WTC11 (cell line): ENCODE measurements around the gene ILK.

Source experiments
- ZNF121 ChIP-seq: sonication (generic); formaldehyde crosslinking; IDR thresholded peaks from 2 replicates; pipeline ENCODE4 v1.8.0; 2023; ENCODE audit warnings: missing genetic modification reagents
- ZNF232 ChIP-seq: sonication (generic); formaldehyde crosslinking; IDR thresholded peaks from 2 replicates; pipeline ENCODE4 v1.8.0; 2022; ENCODE audit warnings: mild to moderate bottlenecking, missing genetic modification reagents
- TF ChIP-seq, protein P1 (sequence below): fragments of 200-600 bp; IDR thresholded peaks from 2 replicates; pipeline ENCODE4 v1.8.0; 2022; ENCODE audit warnings: antibody characterized with exemption

DNA sequence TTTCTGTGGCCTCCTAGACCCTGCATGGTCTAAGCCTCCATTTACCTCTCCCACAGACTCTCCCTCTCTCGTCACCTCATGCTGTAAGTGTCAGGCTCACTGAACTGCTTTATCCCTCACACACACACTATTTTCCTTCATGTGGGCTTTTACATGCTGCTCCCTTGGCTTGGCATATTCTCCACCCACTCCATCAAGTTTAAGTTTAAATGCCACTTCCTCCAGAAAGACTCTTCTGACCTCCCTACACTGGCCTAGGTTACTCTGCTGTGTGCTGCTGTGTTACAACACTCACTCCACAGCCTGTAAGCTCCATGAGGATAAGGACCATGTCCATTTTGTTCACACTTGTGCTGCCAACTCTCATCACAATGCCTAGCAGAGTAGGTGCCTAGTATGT lies 49.5 kb downstream of the ILK start:
- TF ChIP-seq, protein P1, sequence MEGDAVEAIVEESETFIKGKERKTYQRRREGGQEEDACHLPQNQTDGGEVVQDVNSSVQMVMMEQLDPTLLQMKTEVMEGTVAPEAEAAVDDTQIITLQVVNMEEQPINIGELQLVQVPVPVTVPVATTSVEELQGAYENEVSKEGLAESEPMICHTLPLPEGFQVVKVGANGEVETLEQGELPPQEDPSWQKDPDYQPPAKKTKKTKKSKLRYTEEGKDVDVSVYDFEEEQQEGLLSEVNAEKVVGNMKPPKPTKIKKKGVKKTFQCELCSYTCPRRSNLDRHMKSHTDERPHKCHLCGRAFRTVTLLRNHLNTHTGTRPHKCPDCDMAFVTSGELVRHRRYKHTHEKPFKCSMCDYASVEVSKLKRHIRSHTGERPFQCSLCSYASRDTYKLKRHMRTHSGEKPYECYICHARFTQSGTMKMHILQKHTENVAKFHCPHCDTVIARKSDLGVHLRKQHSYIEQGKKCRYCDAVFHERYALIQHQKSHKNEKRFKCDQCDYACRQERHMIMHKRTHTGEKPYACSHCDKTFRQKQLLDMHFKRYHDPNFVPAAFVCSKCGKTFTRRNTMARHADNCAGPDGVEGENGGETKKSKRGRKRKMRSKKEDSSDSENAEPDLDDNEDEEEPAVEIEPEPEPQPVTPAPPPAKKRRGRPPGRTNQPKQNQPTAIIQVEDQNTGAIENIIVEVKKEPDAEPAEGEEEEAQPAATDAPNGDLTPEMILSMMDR, result no peak
- TF ChIP-seq ZNF232 (no peak), ZNF121 (no peak)
